Gastrocnemius medialis (tissue), 4 donors: Measurements from ENCODE around the gene APC2.

Experiments
- CTCF ChIP-seq, 5 experiments: fragments of 450-650 bp in 3 of 5; fragments of 200-600 bp in 2 of 5; sonication (generic) in 2 of 5; IDR thresholded peaks in 4 of 5; conservative IDR thresholded peaks in 1 of 5; 1 replicate in 4 of 5; 2 replicates in 1 of 5; pipeline ENCODE4 v1.5.1; 2016 to 2019; ENCODE audit warnings: antibody characterized with exemption in 5 of 5, mild to moderate bottlenecking in 3 of 5, moderate library complexity in 3 of 5
- POLR2A ChIP-seq, 2 donors: fragments of 450-650 bp; IDR thresholded peaks; one replicate each; pipeline ENCODE4 v1.6.1; 2017; ENCODE audit warnings: antibody characterized with exemption in 2 of 2, mild to moderate bottlenecking in 2 of 2, moderate library complexity in 2 of 2

- TF ChIP-seq POLR2A (IDR thresholded peaks at IDR 0.05): no peak
- TF ChIP-seq CTCF (IDR thresholded peaks at IDR 0.05 in 4 of 5, conservative IDR thresholded peaks at IDR 0.05 in 1 of 5): no peak
Observed at GRCh38 chr19:1505012-1505411, 55.1 kb downstream of the APC2 start.
